Measurements from ENCODE around the gene GNAT1. TPM values are rescaled to one million over a fixed set of nuclear protein-coding genes. Genes with fewer than 3 reads are reported as not detected.
A peak's percentile ranks its signal among the peaks of the same experiment; 100 is the strongest.

Gene GNAT1
- total and polyA plus RNA-seq, 2 of the 13 experiments (the other 11 are each of a cell fraction or from before 2014, with no cell fraction given): 0.15 TPM; not detected in 1

- 0 out of 2 replicates have a peak, but pooled peaks have one; percentile 17 for TF ChIP-seq ZBTB37 (CRISPR knock-in tag; IDR thresholded peaks at IDR 0.05)
- TF ChIP-seq ZNF367 (CRISPR knock-in tag; IDR thresholded peaks at IDR 0.05; ENCODE audit: borderline replicate concordance): no peak
- no peak for TF ChIP-seq TRAFD1 (CRISPR knock-in tag; IDR thresholded peaks at IDR 0.05; ENCODE audit: borderline replicate concordance)
- TF ChIP-seq ZBTB25 (CRISPR knock-in tag; IDR thresholded peaks at IDR 0.05): no peak
- no peak for TF ChIP-seq ELK4 (CRISPR knock-in tag; IDR thresholded peaks at IDR 0.05; ENCODE audit: borderline replicate concordance)
- TF ChIP-seq EP300 (IDR thresholded peaks at IDR 0.05; ENCODE audit: low read depth in 2 of 2, low read length in 2 of 2): 0 out of 4 replicates have a peak, but pooled peaks of 1 of the 2 experiments have one; percentile 1
- no peak for TF ChIP-seq EP300 (CRISPR knock-in tag; IDR thresholded peaks at IDR 0.05; ENCODE audit: borderline replicate concordance)
Observed at GRCh38 chr3:50167841-50168209, 23.6 kb upstream of the GNAT1 start (continued).

Data from HepG2 (cell line).